ENCODE measurements around the gene MMS19. TPM values are rescaled to one million over a fixed set of nuclear protein-coding genes. Genes with fewer than 3 reads are reported as not detected.
A peak's percentile ranks its signal among the peaks of the same experiment; 100 is the strongest.

MMS19 gene
- total RNA-seq, 1 experiment from 2014 or later, result 42.4 TPM

DNA sequence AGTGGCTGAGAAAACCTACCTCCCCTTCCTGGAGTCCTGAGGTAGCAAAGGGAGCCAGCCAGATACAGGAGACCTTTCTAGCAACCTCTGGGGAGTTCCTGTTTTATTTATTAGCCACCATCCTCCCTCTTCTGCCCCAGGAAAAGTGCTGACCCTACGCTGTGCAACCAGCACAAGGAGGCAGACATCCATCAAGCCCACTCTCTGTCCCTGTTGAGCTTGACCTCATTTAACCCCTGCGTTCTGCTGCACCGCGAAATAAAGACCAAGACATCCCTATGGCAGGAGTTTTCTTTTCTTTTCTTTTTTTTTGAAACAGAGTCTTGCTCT, 49.0 kb upstream of the MMS19 start:
- ChIA-PET CTCF (interaction anchor here (0.6 kb wide), 1 partner anchor 475 kb away, joined by 3 read pairs; no protein-coding TSS in a partner anchor), POLR2A (ENCODE audit: unreplicated experiment) (no interaction called here)
- no peaks in the 10 kb centered on the region for H3K9me3 ChIP-seq (ENCODE audit: insufficient read depth, low read depth)
- H4K20me1 ChIP-seq (ENCODE audit: insufficient read depth), result no peaks in the 10 kb centered on the region
- H2AFZ ChIP-seq, result no peak overlapping the region
- no TSS peak for BruUV-seq (replicated peaks)
- H3K27ac ChIP-seq, result no peak overlapping the region
- H3K36me3 ChIP-seq (ENCODE audit: low read depth), result no peaks in the 10 kb centered on the region
- no peak for DNase-seq
- H3K79me2 ChIP-seq (ENCODE audit: low read depth), result no peaks in the 10 kb centered on the region
- TF ChIP-seq, protein P1, sequence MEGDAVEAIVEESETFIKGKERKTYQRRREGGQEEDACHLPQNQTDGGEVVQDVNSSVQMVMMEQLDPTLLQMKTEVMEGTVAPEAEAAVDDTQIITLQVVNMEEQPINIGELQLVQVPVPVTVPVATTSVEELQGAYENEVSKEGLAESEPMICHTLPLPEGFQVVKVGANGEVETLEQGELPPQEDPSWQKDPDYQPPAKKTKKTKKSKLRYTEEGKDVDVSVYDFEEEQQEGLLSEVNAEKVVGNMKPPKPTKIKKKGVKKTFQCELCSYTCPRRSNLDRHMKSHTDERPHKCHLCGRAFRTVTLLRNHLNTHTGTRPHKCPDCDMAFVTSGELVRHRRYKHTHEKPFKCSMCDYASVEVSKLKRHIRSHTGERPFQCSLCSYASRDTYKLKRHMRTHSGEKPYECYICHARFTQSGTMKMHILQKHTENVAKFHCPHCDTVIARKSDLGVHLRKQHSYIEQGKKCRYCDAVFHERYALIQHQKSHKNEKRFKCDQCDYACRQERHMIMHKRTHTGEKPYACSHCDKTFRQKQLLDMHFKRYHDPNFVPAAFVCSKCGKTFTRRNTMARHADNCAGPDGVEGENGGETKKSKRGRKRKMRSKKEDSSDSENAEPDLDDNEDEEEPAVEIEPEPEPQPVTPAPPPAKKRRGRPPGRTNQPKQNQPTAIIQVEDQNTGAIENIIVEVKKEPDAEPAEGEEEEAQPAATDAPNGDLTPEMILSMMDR (conservative IDR thresholded peaks at IDR 0.05), result no peak
- no peak for TF ChIP-seq EZH2 (IDR thresholded peaks at IDR 0.05; ENCODE audit: low read depth)
- H3K4me3 ChIP-seq, result no peak overlapping the region
- H3K4me2 ChIP-seq, result no peak overlapping the region
- peaks cover 13% of the 10 kb centered on the region for H3F3A ChIP-seq (ENCODE audit: insufficient read depth, low read depth)
- H3K4me1 ChIP-seq (replicated peaks; ENCODE audit: insufficient read depth), result peaks cover 16% of the 10 kb centered on the region
- intact Hi-C loops (cut with micrococcal nuclease; ENCODE audit: unreplicated experiment), result no loop called here
- H3K27me3 ChIP-seq (ENCODE audit: insufficient read depth, low read depth), result no peaks in the 10 kb centered on the region
- H3K9me2 ChIP-seq (ENCODE audit: insufficient read depth), result no peaks in the 10 kb centered on the region

DNA sequence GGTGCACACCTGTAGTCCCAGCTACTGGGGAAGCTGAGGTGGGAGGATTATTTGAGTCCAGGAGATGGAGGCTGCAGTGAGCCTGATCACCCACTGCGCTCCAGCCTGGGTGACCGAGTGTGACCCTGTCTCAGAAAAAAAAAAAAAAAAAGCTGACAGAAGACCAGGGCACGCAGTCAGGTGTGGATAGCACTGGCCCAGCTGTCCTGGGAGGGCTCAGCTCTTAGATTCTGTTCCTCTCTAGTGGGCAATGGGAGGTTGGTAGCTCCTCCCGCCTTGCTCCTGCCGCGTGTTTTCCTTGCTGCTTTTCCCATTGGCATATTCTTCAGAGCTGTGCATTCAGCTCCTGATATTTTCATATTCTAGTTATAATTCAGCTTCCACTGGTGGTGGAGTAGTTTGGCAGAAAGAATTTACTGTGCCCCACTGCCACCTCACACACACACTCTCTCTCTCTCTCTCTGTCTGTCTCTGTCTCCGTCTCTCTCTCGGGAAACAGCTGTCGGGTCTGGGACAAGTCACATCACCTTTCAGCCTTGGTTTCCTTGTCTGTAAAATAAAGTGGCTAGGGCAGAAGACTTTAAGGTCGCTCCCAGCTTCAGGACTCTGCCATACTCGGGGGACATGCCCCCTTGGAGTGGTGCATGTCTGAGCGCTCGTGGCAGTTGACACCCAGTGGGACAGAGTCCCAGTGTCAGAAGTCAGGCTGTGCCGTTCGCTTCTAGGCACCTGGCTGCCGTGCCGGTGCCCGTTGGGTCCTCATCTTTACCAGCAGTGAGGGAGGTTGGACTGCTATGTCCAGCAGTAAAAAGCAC, 48.4 kb upstream of the MMS19 start:
- intact Hi-C loops (cut with micrococcal nuclease; ENCODE audit: unreplicated experiment), result no loop called here
- peaks cover 17% of the 10 kb centered on the region for H3K4me1 ChIP-seq (replicated peaks; ENCODE audit: insufficient read depth)
- H3K79me2 ChIP-seq (ENCODE audit: low read depth), result no peaks in the 10 kb centered on the region
- no peak for TF ChIP-seq EZH2 (IDR thresholded peaks at IDR 0.05; ENCODE audit: low read depth)
- TF ChIP-seq, protein P1 (conservative IDR thresholded peaks at IDR 0.05), result no peak
- no peak overlapping the region for H3K4me3 ChIP-seq
- peaks cover 18% of the 10 kb centered on the region for H3F3A ChIP-seq (ENCODE audit: insufficient read depth, low read depth)
- ChIA-PET POLR2A (ENCODE audit: unreplicated experiment) (no interaction called here), CTCF (interaction anchor here (0.6 kb wide), 1 partner anchor 474 kb away, joined by 3 read pairs; no protein-coding TSS in a partner anchor)
- BruUV-seq (replicated peaks), result no TSS peak
- H3K9me3 ChIP-seq (ENCODE audit: insufficient read depth, low read depth), result no peaks in the 10 kb centered on the region
- no peaks in the 10 kb centered on the region for H3K27me3 ChIP-seq (ENCODE audit: insufficient read depth, low read depth)
- no peak overlapping the region for H2AFZ ChIP-seq
- no peak overlapping the region for H3K4me2 ChIP-seq
- H3K27ac ChIP-seq, result no peak overlapping the region
- no peak for DNase-seq
- no peaks in the 10 kb centered on the region for H3K9me2 ChIP-seq (ENCODE audit: insufficient read depth)
- no peaks in the 10 kb centered on the region for H4K20me1 ChIP-seq (ENCODE audit: insufficient read depth)
- H3K36me3 ChIP-seq (ENCODE audit: low read depth), result no peaks in the 10 kb centered on the region

DNA sequence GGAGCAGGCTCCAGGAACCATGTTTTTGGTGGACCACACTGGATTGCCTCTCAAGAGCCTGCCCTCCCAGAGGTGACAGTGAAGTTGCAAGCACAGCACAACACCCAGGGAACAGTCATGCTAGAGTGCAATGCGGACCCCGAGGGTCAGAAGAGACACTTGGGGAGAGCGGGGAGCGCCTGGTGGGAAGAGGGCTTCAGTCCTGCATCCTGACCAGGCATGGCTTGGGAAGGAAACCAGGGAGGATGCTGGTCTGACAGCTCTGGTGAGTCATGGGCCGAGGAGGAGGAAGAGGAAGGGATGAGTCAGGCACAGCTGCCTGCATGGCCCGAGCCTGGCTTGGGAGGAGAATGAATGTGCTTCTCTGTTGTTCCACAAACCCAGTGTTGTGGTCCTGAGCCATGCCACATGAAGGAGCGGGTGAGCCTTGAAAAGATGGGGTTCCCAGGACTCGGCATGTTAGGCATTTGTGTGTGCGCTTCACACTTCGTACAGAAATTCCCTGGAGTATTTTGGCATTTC, 44.9 kb upstream of the MMS19 start:
- ChIA-PET CTCF (interaction anchor here (0.6 kb wide), 1 partner anchor 10 kb away, joined by 3 read pairs; no protein-coding TSS in a partner anchor), POLR2A (ENCODE audit: unreplicated experiment) (interaction anchor here (0.6 kb wide), 1 partner anchor 73 kb away, joined by 3 read pairs; no protein-coding TSS in a partner anchor)
- TF ChIP-seq EZH2 (IDR thresholded peaks at IDR 0.05; ENCODE audit: low read depth), result no peak
- TF ChIP-seq, protein P1 (conservative IDR thresholded peaks at IDR 0.05), result no peak
- Histone ChIP-seq H3K36me3 (ENCODE audit: low read depth) (no peaks in the 10 kb centered on the region), H3K27me3 (ENCODE audit: insufficient read depth, low read depth) (no peaks in the 10 kb centered on the region), H3K4me1 (replicated peaks; ENCODE audit: insufficient read depth) (peaks cover 50% of the 10 kb centered on the region), H3K27ac (peak overlapping the region; percentile 80), H2AFZ (no peak overlapping the region), H3K9me2 (ENCODE audit: insufficient read depth) (no peaks in the 10 kb centered on the region), H3K79me2 (ENCODE audit: low read depth) (no peaks in the 10 kb centered on the region), H3F3A (ENCODE audit: insufficient read depth, low read depth) (peaks cover 28% of the 10 kb centered on the region), H3K4me2 (peak overlapping the region; percentile 59), H3K4me3 (peak overlapping the region; percentile 10; the same call in 1 of the 2 replicates), H4K20me1 (ENCODE audit: insufficient read depth) (no peaks in the 10 kb centered on the region), H3K9me3 (ENCODE audit: insufficient read depth, low read depth) (no peaks in the 10 kb centered on the region)
- intact Hi-C loops (cut with micrococcal nuclease; ENCODE audit: unreplicated experiment), result loop anchor here (2.0 kb wide), 1 partner anchor 44 kb away; the partner anchor contains the start of genes MMS19 and UBTD1
- DNase-seq, result peak; percentile 74 to 83
- no TSS peak for BruUV-seq (replicated peaks)

Measured in PC-9 (cell line).